Measurements from ENCODE around the gene TMEM184A. TPM values are rescaled to one million over a fixed set of nuclear protein-coding genes. Genes with fewer than 3 reads are reported as not detected.

TMEM184A gene
- total RNA-seq, 1 donor from 2014 or later, result 6.6 TPM

DNA sequence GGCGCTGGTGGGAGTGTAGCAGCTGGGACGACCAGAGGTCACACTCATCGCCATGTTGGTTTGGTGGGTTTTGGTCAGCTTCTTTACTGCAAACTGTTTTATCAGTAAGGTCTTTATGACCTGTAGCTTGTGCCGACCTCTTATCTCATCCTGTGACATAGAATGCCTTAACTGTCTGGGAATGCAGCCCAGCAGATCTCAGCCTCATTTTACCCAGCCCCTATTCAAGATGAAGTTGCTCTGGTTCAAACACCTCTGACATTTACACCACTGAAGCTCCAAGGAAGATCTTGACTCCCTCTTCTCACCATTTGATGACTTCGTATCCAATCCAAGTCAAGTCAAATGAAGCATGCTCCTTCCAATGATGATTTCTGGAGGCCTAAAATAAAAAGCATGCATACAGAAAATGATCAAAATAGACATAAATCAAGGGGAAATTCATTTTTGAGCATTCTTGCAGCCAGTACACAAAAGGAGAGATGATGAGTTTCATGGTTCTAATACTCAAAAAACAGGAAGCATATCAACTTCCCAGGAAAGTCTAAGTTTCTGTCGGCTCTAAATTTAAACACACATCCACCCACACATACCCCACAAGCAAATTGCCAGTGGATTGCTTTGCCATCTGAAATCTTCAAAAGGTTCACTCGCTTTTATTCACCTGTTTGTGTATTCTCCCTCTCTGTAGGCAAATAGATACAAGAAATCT is 16.3 kb upstream of the TMEM184A start:
- Mint-ChIP-seq H3K36me3 (peaks cover 2% of the 10 kb centered on the region), H3K27ac (peak overlapping the region; percentile 88), H3K4me3 (peak overlapping the region; percentile 89), H3K4me1 (ENCODE audit: unreplicated experiment) (peaks cover 12% of the 10 kb centered on the region), H3K9me3 (no peaks in the 10 kb centered on the region), H3K27me3 (no peaks in the 10 kb centered on the region)
- no peak for DNase-seq (ENCODE audit: extremely low spot score, unreplicated experiment)
- TF ChIP-seq, protein P1, sequence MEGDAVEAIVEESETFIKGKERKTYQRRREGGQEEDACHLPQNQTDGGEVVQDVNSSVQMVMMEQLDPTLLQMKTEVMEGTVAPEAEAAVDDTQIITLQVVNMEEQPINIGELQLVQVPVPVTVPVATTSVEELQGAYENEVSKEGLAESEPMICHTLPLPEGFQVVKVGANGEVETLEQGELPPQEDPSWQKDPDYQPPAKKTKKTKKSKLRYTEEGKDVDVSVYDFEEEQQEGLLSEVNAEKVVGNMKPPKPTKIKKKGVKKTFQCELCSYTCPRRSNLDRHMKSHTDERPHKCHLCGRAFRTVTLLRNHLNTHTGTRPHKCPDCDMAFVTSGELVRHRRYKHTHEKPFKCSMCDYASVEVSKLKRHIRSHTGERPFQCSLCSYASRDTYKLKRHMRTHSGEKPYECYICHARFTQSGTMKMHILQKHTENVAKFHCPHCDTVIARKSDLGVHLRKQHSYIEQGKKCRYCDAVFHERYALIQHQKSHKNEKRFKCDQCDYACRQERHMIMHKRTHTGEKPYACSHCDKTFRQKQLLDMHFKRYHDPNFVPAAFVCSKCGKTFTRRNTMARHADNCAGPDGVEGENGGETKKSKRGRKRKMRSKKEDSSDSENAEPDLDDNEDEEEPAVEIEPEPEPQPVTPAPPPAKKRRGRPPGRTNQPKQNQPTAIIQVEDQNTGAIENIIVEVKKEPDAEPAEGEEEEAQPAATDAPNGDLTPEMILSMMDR (conservative IDR thresholded peaks at IDR 0.05), result no peak

DNA sequence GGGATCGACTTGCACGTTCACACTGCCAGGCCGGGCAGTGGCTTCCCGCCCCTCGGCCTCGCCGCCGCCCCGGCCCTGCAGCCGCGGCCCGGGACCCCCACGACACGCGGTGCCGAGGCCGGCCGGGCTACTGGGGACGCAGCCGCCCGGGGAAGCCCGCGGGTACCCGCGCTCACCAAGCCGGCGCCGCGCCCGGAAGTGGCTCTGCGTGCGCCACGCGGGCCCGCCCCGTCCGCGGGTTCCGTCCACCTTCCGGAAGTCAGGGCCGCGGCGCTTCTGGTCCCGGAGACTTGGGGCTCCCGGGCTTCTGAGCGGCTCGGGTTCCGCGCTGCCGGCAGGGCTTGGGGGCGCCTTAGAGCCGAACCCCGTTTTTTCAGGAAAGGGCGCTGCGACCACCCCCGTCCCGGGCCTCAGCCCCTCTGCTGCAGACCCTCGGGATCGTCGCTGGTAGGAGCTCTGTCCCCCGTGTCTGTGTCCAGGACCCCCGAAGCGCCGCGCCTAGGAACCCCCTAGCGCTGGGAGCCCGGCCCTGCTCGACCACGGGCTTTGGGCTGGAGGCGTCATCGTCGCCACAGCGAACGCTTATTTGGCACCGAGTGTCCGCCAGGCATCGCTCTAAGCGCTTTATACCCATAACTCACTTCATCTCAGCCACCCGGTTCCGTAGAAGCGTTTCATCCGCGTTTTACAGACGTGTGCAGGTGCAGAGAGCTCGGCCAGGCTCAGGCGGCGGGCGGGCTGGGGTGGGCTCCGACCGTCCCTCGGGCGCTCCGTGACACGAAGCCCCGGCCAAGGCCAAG is 14.0 kb upstream of the TMEM184A start, which contains the start of gene PSMG3:
TSS of gene PSMG3 (minus strand) at position 200 of the 800 bp plus-strand sequence. CDS start 693 bp downstream, outside the sequence.
- Mint-ChIP-seq H3K4me1 (ENCODE audit: unreplicated experiment) (peaks cover 12% of the 10 kb centered on the region), H3K36me3 (peaks cover 3% of the 10 kb centered on the region), H3K27me3 (no peaks in the 10 kb centered on the region), H3K27ac (peak within 1 kb of the TSS; percentile 88), H3K4me3 (peak within 1 kb of the TSS; percentile 89), H3K9me3 (no peaks in the 10 kb centered on the region)
- DNase-seq (ENCODE audit: extremely low spot score, unreplicated experiment), result peak; percentile 92
- TF ChIP-seq, protein P1 (conservative IDR thresholded peaks at IDR 0.05), result peak; percentile 65

DNA sequence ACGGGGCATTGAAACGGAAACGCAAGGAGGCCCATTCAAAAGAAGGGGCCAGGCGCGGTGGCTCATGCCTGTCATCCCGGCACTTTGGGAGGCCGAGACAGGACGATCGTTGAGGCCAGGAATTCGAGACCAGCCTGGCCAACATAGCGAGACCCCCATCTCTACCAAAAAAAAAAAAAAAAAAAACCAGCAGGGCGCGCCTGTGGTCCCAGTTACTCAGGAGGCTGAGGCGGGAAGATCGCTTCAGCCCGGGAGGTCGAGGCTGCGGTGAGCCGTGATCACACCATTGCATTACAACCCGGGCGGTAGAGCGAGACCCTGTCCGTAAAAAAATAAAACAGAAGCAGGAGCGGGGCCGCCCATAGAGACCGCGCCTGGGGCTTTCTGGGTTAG is 13.4 kb upstream of the TMEM184A start:
- TF ChIP-seq, protein P1 (conservative IDR thresholded peaks at IDR 0.05), result no peak
- no peaks in the 10 kb centered on the region for H3K9me3 Mint-ChIP-seq

DNA sequence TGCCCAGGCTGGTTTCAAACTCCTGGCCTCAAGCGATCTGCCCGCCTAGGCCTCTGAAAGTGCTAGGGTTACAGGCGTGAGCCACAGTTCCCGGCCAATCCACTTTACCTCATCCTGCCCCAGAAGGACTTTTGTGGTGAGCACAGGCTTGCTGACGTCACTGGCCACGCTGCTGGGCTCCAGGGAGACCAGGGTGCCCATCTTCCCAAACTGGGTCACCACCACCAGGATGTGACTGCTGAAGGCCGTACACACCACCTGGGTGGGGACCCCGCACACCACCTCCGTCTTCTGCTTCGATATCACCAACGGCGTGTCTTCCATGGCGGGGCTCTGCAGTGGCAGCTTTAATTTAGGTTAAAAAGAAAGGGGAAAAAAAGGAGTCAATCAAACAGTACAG is 13.0 kb upstream of the TMEM184A start:
- TF ChIP-seq, protein P1 (conservative IDR thresholded peaks at IDR 0.05), result no peak
- Mint-ChIP-seq H3K36me3 (peaks cover 3% of the 10 kb centered on the region), H3K9me3 (no peaks in the 10 kb centered on the region), H3K4me3 (peak overlapping the region; percentile 82), H3K27ac (peak overlapping the region; percentile 83), H3K27me3 (no peaks in the 10 kb centered on the region), H3K4me1 (ENCODE audit: unreplicated experiment) (peaks cover 20% of the 10 kb centered on the region)
- DNase-seq (ENCODE audit: extremely low spot score, unreplicated experiment), result no peak

More for the DNA sequence above, 13.4 kb upstream of the TMEM184A start:
- Mint-ChIP-seq H3K27ac (peak overlapping the region; percentile 83), H3K4me1 (ENCODE audit: unreplicated experiment) (peaks cover 17% of the 10 kb centered on the region), H3K27me3 (no peaks in the 10 kb centered on the region), H3K4me3 (peak overlapping the region; percentile 82), H3K36me3 (peaks cover 3% of the 10 kb centered on the region)
- no peak for DNase-seq (ENCODE audit: extremely low spot score, unreplicated experiment)

DNA sequence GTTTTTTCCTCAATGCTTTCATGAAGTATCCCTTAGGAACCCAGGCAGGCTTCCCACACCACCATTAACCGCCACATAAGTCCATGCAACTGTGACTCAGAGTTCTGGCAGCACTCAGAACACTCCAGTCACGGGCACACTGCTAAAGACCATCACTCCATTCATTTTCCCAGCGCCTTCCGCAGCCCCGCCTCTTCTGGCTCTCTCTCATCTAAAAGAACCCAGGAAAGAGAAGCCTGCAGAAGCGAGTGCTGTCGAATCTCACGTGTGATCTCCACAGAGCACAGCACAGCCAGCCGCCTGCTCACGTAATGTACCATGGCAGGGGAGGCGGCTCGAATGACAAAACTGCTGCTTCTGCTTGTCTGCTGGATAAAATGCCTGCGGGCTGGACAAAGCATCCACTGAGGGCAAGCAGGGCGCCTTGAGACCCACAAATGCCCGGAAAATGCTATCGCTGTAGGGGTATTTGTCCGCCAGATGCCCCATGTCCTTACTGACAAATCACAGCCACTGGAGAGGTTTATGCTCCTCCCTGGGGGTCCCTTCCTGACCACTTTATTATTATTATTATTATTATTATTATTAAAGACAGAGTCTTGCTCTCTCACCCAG is 12.0 kb upstream of the TMEM184A start:
- no peaks in the 10 kb centered on the region for H3K27me3 Mint-ChIP-seq
- no peak for DNase-seq (ENCODE audit: extremely low spot score, unreplicated experiment)
- H3K4me1 Mint-ChIP-seq (ENCODE audit: unreplicated experiment), result peaks cover 20% of the 10 kb centered on the region
- peak overlapping the region; percentile 82 for H3K4me3 Mint-ChIP-seq
- peak overlapping the region; percentile 67 for H3K27ac Mint-ChIP-seq
- TF ChIP-seq, protein P1 (conservative IDR thresholded peaks at IDR 0.05), result no peak
- H3K9me3 Mint-ChIP-seq, result no peaks in the 10 kb centered on the region
- peaks cover 3% of the 10 kb centered on the region for H3K36me3 Mint-ChIP-seq

All from type B pancreatic cell (in vitro differentiated cells).